NCI-H446 (cell line): ENCODE data around the gene GALNT15.

Experiments
- DNase-seq, 2 experiments: peaks; one replicate each; lab custom pipeline; 2025; lab: John Stamatoyannopoulos, UW

Gene GALNT15

GRCh38 chr3:16187213-16187790 is 12.8 kb downstream of the GALNT15 start:
- no peak for DNase-seq

GRCh38 chr3:16188071-16188470 is 13.6 kb downstream of the GALNT15 start:
- no peak for DNase-seq

- no peak for DNase-seq
These were observed 14.7 kb downstream of the GALNT15 start for GRCh38 chr3:16189201-16189600.

GRCh38 chr3:16190704-16191103 is 16.2 kb downstream of the GALNT15 start:
- no peak for DNase-seq

- DNase-seq: no peak
These were observed 17.1 kb downstream of the GALNT15 start for GRCh38 chr3:16191591-16191990.

- no peak for DNase-seq
These were observed 17.8 kb downstream of the GALNT15 start for GRCh38 chr3:16192176-16192811.

GRCh38 chr3:16198427-16198826 is 23.9 kb downstream of the GALNT15 start:
- DNase-seq: no peak

- DNase-seq: no peak
These were observed 25.3 kb downstream of the GALNT15 start for GRCh38 chr3:16199769-16200168.

GRCh38 chr3:16200411-16200810 is 25.9 kb downstream of the GALNT15 start:
- no peak for DNase-seq

GRCh38 chr3:16203031-16203430 is 28.6 kb downstream of the GALNT15 start:
- DNase-seq: no peak

- DNase-seq: no peak
These were observed 29.5 kb downstream of the GALNT15 start for GRCh38 chr3:16203671-16204629.

- DNase-seq: no peak
These were observed 30.3 kb downstream of the GALNT15 start for GRCh38 chr3:16204751-16205150.

- no peak for DNase-seq
These were observed 30.8 kb downstream of the GALNT15 start for GRCh38 chr3:16205156-16205870.

- DNase-seq: no peak
These were observed 32.6 kb downstream of the GALNT15 start for GRCh38 chr3:16207031-16207430.

GRCh38 chr3:16211176-16211904 is 36.9 kb downstream of the GALNT15 start:
- DNase-seq: no peak

GRCh38 chr3:16214366-16214765 is 39.9 kb downstream of the GALNT15 start:
- DNase-seq: no peak

- DNase-seq: no peak
These were observed 42.0 kb downstream of the GALNT15 start for GRCh38 chr3:16216373-16216935.

GRCh38 chr3:16219777-16220176 is 45.3 kb downstream of the GALNT15 start:
- DNase-seq: no peak

GRCh38 chr3:16221990-16222389 is 47.5 kb downstream of the GALNT15 start:
- no peak for DNase-seq

GRCh38 chr3:16222547-16222946 is 48.1 kb downstream of the GALNT15 start:
- no peak for DNase-seq

- DNase-seq: no peak
These were observed 49.8 kb downstream of the GALNT15 start for GRCh38 chr3:16224325-16224724.
